Forelimb muscle (tissue), 1 donor: ENCODE data around the gene RERE. TPM values are rescaled to one million over a fixed set of nuclear protein-coding genes. Genes with fewer than 3 reads are reported as not detected.
"Not testable (repeated sequence)": the region's sequence is repeated elsewhere in the genome, so short reads cannot be mapped to it uniquely, and the experiment has no call there.

ENCODE experiments used
- DNase-seq: peaks from one replicate; pipeline ENCODE4 v3.0.0-alpha.2; 2013; ENCODE audit warnings: low read depth
- polyA plus RNA-seq: library from polyadenylated mRNA; unstranded; fragments of 120-200 nt; gene quantifications from one replicate; pipeline ENCODE4 v1.2.1, GENCODE V29; 2013; ENCODE audit not compliant: insufficient read length

The RERE gene
- polyA plus RNA-seq, 1 donor: 72.2 TPM

DNA sequence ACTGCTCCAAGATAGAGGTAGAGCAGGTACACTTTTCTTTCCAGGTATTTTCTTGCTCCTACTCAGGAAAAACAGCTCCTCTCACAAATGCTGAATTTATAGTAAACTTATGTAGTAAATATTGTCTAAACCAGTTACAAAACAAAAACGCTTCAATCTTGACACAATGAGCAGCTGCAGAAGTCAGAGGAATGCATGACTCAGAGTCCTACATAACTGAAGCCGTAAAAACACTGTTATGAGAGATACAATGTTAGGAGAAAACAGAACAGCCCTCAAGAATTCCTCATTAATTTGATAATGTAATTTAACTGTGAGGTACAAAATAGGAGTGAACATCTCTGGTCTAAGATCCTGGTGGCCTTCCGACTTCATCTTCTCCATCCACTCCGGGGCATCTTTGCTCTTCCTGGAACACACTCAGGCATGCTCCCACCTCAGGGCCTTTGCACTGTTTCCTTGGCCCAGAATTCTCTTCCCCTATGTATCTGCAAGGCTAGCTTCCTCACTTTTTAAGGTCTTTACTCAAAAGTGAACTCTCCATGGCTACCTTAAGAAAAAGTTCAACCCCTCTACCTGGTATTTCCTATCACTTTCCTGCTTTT lies 361.0 kb downstream of the RERE start:
- DNase-seq: no peak

DNA sequence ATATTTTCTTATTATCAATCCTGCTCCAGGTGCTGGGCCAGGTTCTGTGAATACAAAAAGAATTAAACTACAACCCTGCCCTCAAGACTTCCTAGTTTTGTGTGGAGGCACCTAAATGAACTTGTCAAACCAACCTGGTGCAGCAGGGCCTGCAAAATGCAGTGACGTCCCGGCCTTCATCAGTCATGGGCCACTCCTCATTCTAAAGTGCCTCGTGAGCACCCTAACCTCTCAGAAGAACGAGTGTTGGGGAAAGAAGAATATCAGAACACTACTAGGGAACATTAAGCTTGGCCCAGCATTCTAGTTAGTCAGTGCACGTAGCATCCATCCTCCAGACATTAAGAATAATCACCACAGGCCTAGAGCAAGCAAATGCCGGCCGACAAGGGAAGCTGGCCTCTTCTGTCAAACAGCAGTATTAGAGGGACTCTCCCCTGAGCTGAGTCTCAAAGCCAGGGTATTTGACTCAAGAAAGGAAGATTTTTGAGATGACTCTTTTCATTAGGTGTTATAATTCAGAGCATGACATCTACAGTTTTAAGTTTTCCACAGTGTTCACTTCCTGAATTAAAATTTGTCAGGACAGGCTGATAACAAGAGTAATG lies 361.6 kb downstream of the RERE start:
- no peak for DNase-seq

DNA sequence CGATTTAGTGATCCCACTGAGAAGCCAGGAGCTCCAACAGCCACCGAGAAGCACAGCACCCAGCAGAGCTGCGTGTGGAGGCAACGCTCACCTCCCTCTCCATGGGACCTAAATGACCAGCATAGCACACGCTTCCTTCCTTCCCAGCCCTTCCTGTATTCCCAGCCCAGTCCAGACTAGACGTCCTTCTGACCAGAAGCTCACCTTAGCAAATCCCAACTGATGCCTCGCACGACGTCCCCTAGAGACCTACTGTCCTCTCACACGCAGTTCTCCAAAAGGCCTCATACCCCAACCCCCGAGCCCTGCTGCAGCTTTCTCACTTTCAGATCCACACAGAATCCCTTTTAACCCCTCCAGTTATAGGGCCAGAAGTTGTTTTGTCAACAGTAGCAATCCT lies 367.1 kb downstream of the RERE start:
- no peak for DNase-seq

DNA sequence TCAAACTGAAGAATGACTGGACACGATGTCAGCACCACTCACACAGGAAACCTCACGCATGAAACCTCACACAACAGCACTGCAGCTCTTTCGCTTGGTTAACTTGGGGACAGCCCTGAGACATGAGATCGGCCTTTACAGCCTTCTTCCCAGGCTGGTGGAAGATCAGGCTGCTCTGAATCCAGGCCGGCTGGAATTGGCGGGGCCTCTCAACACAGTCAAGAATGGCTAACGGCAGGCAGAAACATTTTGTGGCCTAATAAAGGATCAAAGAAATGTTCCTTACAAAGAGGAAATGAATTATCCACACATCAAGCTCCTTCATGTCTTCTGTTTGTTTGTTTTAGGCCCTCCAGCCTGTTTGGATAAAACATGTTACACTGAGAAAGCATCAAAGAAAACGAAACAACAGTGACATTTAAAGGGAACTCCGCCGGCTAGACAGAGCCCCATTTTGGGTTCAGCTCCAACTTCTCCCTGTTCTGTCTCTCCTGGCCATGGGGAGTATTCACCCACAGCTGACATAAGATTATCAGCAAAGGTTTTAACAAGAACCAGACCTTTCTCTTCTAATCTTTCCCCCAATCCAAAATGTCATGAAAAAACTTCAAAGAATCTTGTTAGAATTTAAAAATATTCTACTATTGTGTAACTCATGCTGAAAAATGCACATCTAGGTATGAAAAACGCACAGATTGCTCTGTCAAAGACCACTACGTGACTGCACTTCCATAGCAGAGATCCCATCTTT lies 368.4 kb downstream of the RERE start:
- DNase-seq: no peak

DNA sequence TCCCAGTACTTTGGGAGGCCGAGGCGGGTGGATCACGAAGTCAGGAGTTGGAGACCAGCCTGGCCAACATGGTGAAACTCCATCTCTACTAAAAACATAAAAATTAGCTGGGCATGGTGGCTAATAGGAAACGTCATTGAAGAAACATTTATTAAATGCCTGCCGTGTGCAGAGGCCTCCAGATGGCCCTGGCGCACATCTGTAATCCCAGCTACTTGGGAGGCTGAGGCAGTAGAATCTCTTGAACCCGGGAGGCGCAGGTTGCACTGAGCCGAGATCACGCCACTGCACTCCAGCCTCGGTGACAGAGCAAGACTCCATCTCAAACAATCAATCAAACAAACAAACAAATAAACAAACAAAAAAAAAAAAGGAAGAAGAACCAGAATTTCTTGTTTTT lies 368.9 kb downstream of the RERE start:
- DNase-seq: not testable (repeated sequence)

DNA sequence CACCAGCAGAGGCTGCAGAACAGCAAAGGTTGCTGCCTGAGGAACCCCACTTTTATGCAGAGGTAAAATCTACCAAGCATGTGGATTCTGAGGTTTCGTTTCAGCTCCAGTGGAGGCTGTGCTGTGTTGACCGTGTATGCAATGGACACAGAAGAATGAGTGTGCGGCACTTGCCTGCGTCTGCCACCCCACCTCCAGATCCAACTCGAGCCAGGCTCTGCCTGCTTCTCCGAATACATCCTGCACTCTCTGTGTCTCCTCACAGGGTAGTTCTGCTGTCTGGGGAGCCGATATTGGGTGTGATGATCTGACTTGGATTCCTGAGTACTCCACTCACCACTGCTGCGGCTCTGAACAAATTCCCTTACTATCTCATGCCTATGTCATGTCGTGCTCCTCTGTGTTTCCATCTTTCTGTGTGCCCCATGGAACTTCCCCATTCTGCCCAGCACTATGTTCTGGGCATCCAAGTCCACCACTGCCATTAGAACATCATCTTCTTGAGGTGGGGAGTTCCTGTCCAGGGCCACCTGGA lies 369.8 kb downstream of the RERE start:
- no peak for DNase-seq

DNA sequence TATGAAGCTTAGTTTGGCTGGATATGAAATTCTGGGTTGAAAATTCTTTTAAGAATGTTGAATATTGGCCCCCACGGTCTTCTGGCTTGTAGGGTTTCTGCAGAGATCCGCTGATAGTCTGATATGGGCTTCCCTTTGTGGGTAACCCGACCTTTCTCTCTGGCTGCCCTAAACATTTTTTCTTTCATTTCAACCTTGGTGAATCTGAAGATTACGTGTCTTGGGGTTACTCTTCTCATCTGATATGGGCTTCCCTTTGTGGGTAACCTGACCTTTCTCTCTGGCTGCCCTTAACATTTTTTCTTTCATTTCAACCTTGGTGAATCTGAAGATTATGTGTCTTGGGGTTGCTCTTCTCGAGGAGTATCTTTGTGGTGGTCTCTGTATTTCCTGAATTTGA lies 371.3 kb downstream of the RERE start:
- not testable (repeated sequence) for DNase-seq

DNA sequence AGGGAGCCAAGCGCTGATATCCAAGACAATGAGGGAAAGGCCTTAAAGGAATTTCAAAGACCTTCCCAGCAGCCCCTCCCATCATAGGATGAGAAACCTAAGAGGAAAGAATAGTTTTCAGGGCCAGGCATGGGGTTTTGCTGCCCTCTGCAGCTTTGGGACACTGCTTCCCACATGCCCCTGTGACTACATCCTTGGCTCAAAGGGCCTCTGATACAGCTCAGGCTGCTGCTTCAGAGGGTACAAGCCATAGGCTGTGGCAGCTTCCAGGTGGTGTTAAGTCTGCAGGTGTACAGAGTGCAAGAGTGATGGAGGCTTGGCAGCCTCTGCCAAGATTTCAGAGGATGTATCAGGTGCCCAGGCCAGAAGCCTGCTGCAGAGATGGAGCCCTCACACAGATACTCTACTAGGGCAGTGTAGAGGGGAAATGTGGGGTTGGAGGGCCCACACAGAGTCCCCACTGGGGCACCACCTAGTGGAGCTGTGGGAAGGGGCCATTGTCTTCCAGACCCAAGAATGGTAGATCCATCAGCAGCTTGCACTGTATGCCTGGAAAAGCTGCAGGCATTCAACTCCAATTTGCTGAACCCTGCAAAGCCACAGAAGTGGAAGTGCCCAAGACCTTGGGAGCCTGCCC lies 373.8 kb downstream of the RERE start:
- DNase-seq: no peak

DNA sequence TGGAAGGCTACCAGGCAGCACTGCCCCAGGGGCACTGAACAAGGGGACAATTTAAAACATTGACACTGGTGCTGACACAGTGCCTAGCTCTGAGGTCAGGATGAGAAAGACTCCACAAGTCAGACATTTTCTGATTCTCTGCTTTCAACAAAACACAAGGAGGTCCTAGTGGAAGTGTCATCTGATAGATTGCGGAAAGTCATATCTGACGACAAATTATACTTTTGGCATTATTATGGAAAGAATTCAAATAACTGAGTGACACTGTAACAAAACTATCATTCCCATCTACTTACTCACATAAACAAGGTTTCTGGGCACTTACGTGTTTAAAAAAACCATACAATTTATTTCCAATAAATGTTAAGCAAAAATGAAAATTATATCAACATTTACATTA lies 376.0 kb downstream of the RERE start:
- DNase-seq: no peak

DNA sequence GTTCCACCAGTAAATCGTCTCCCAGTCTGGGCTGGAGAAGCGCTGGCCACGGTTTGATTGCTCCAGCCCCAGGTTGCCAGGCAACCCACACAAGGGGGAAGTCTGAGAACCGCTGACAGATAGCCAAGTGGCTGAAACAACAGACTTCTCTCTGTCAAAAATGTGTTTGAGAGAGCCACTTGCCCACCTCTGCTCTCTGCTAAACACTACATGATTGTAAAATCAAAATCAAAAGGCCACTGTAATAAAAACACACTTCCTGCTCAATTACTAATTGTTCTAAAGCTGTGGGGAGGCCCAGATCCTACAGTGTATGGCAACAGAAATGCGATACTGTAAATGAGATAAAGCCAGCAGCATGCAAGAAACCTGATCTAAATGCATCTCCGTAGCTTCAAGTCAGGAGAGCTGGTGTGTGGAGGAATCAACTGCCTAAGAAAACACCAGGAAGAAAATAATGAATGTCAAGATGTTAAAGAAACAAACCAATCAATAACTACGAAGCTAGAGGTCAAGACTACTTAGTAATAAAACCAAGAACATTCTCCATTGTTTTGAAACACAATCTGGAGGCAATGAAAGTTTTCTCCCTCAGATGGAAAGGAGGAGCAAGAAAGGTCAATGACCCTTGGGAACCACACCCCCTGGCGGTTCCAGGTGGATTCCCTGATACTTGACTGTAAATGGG lies 378.3 kb downstream of the RERE start:
- DNase-seq: peak; percentile 81

DNA sequence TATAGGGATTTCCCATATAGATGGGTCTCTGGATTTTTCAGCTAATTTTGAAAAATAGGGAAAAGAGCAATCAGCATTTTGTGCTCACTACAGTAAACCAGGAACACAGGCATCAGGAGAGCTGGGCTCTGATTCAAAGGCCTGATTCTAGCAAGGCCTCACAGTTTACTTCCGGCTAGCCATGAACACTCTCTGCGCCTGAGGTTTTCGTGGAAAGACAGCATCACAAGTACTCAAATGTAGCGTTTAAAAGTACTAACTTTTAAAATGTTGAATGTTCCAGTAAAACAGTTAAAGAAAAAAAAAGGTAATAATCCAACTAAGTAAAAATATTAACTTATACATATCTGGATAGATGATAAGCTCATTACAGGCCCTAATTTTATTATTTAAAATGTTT lies 379.0 kb downstream of the RERE start:
- no peak for DNase-seq

DNA sequence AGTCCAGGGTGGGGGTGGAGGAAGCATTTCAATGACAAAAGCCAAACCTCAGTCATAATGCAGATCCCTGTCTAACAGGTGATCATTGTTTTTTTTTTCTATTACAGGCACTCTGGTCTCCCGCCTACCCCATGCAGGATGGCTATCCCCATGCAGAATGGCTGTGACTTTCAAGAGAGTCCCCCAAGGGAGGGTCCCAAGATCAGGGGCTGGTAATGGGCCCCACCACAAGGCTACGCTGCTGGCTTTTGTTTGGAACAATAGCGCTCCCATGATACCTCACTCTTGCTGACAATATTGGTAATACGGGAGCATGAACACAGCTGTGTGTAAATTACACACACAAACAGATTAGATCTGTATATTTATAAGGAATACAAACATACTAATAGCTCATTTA lies 380.1 kb downstream of the RERE start:
- DNase-seq: no peak

DNA sequence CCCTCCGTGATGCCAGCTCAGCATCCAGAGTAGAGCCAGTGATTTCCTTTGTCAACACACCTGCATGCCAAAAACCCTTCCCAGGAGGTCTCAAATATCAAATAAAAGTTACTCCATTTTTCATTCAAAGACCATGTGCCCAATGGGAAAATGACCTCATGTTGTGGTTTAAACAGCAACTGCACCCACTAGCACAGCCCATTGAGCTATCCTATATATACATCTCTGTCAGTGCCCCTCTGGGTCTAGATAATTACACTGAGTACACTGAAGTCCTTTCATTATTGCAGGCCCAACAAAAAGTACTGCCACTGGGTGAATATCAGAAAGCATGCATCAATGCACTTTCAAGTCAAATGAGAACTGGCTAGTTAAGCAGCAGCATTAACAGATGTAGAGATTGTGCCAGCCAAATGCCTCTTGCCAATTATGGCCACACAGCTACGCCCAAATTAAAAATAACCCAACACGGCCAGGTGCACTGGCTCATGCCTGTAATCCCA lies 381.8 kb downstream of the RERE start:
- no peak for DNase-seq

DNA sequence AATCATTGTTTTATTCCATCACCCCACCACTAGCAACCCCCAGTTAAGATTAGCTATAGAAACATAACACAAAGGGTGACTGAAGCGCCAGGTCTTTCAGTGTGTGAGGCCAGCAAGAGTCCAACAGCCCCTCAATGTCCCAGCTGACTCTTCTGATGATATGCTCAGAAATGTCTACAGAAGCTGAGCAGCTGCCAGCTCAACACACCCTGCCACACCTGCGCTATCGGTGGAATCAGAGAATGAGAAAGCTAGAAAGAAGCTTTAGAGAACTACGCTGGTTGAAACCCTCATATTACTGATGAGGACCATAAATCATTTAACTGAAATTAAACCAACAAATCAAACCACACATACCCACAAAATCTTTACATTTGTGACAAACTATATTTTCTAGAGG lies 383.3 kb downstream of the RERE start:
- DNase-seq: no peak

DNA sequence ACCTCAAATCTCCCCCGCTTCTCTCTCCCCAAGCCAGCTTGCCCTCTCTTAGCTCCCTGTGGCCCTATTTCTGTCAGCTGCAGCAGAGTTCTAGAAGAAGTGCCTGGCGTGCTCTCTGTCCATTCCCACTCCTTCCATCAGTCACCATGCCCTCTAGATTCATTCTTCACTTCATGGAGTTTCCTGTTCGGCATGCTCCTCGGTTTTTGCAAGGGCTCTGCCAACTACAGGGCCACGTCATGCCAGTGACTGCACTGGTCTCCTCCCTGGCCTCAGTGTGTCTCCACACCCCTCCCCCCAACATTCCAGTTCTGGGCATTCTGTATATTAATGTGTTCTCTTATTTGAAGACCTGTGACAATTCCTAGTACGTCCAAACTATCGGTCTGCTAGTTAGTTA lies 385.7 kb downstream of the RERE start:
- DNase-seq: no peak

DNA sequence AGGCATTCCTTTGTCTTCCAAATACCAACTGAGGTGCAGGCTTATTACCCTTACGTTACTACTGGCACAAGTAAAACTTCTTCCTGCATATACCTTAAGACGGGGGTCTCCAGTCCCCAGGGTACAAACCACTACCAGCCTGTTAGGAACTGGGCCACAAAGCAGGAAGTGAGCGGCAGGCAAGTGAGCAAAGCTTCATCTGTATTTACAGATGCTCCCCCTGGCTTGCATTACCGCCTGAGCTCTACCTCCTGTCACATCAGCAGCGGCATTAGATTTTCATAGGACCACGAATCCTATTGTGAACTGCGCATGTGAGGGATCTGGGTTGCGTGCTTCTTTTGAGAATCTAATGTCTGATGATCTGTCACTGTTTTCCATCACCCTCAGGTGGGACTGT lies 386.4 kb downstream of the RERE start:
- DNase-seq: no peak

DNA sequence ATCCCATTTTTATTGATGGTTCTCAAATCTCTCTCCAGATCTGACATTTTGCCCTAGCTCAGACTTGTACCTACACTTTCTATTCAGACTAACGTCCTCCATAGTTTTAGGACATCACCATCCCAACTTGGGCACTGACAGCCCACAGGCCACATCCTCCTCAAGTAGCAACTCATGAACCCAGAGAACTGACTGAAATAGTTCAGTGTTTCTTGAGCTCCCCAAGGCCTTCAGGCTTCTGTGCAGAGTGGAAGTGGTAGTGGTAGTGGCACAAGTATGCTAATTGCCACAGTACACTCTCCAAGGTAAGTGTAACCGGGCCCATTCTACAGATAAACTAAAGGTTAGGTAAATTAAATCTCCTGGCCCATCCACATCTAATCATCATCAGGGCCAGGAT lies 387.0 kb downstream of the RERE start:
- DNase-seq: no peak

DNA sequence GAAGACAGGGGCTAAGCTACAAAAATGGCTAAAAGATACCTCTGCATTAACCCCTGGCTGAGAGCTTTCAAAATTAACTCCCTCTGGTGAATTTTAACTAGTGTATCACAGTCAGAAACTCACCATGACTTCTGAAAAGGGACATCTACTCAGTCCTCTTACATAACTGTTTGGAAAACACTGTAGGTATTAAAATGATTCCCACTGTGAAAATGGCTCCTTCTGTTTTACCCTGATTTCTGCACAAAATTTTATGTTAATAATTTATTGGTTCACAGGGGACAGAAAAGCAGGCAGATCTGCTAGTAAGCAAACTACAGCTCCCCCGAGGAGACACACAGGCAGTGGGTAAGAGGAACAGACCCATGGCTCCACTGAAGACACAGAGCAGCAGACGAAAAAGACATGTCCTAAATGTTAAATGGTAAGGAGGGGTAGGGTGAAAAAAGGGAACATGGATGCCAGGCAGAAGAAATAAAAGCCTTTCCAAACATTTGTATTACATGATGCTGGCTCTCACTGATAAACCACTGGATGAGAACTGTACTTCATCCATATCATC lies 387.8 kb downstream of the RERE start:
- no peak for DNase-seq

DNA sequence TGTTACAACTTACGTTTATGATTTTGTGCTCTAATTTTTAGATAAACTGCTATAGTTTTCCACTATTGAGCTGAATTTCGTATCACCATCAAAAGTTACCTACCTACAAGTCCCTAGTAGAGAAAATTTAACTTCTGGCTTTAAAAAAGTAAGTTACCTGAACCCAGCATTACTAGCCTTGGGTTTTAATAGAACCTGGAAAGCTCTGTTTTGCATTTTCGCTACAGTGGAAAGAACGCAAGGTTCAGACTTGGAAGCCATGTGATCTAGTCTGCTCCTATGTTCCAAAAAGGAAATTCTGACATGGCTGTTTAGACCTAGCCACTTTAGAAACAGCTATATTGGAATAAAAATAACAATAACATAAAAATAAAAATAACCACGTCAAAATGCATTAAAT lies 389.0 kb downstream of the RERE start:
- no peak for DNase-seq

DNA sequence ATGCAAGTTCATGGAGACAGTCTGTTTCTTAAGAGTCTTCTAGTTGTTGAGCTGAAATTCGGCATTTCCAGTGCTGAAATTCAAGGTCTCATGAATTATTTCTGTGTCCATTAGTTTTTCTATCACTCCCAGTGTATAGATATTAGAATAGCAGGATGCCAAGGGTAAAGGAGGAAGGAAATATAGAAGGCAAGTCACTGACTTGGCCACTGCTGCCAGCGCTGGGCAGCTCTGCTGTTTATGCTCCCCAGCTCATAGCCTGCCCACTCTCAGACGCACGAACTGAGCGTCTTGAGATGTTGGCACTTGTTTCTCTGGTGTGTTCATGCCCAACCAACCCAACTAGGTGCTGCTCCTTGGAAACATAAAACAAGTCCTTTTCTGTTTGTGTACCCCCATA lies 389.5 kb downstream of the RERE start:
- DNase-seq: no peak

DNA sequence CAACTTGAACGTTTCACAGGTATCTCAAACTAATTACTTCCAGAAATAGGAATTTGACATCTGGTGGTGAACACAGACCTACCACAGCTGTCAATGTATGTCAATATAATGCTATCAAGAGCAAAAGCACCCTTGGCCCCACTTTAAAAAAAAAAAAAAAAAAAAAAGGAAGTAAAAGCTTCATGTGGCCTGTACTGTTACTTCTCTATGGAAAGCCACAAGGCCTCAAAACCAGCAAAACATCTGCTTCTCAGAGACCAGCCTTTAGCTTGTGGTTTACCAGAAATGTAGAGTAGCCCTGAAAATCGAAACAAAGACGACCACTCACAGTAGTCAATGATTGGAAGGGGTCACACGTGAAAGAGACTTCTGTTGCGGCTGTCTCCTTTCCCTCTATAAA lies 389.9 kb downstream of the RERE start:
- no peak for DNase-seq
